CD4-positive, alpha-beta T cell treated with Interleukin-1 beta for 1 hour (primary cell): ENCODE data around the gene TMPRSS9.

Experiments
- DNase-seq, 2 donors: peaks; one replicate each; pipeline ENCODE4 v3.0.0-alpha.2; 2020 to 2022

TMPRSS9 gene

DNA sequence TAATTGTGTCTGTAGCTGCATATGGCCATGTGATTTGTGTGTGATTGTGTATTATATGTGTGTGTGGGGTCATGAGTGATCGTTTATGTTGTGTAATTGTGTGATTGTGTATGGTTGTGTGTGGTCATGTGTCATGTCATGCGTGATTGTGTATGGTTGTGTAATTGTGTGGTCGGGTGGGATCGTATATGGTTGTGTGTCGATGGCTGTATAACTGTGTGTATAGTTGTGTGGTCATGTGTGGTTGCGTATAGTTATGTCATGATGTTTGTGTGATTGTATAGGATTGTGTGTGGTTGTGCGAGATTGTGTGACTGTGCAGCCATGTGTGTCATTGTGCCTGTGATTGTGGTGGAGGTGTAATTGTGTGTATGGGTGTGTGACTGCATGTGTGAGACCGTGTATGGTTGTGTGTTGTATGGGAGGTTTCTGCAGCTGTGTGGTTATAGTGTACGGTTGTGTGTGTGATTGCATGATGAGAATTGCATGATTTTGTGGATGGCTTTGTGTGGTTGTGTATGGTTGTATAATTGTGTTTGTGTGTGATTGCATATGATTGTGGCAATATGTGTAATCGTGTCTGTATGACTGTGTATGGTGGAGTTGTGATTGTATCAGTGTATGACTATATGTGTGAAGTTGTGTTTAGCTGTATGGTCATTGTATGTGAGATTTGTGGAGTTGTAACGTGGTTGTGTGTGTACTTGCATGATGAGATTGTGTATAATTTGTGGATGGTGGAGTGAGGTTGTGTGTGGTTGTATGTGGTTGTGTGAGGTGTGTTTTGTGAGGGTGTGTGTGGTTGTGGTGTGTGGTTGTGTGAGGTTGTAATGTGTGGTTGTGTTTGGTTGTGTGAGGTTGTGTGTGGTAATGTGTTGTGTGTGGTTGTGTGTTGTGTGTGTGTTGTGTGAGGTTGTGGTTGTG, 2.2 kb downstream of the TMPRSS9 start:
- no peak for DNase-seq

DNA sequence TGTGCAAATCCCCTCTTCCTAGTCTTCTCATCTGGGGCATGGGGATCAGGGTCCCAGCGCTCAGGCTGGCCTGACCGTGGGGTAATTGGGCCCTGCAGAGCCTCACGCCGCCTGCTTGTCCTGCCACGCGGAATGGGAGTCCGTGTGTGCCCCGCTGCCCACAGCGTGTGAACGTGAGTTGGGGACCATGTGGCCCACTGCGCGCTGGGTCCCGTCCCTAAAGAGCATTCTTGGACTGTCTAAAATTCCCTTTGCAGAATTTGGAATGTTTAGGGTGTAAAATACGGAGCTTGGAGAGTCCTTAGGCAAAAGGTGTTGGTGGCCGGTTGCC, 2.9 kb downstream of the TMPRSS9 start:
- no peak for DNase-seq

DNA sequence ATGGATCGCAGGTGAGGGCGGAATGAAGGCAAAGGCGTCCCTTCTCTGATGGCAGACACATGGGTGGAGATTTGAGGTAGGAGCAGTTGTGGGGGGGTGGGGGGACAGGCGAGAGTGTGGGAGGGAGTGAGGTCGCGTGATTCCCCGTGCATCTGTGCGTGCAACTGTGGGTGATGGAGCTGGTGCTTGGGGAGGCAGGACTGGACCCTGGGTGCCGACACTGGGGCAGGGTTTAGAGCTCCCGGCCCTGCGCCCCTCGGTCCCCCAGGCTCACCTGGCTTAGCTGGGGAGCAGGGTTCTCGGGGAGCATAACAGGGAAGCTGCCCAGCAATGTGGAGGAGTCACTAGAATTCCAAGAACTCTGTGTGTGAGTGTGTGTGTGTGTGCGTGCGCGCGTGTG, 3.4 kb downstream of the TMPRSS9 start:
- no peak for DNase-seq

DNA sequence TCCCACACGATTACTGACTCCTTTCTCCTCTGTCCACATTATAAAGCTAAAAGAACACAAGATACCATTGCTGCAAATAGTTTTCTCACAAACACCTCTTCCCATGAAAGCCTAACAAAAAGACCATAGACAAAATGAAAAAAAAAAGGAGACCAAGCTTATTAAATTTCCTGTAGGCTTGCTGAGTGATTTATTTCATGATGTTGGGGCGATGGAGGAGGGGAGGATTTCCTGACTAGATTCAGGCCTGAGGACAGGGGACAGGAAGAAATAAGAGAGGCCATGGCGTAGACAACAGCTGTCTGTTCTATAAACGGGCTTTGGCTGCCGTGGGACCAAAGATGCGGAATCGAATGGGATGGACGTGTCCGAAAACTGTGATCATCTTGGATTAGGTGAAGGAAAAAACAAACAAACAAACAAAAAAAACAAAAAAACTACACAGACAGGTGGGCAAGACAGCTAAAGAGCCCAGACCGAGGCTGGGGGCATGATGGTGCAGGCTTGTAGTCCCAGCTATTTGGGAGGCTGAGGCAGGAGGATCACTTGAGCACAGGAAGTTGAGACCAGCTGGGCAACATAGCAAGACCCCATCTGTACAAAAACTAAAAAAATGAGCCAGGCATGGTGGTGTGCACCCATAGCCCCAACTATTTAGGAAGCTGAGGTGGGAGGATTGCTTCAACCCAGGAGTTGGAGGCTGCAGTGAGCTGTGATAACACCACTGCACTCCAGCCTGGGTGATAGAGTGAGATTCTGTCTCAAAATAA, 5.3 kb downstream of the TMPRSS9 start:
- no peak for DNase-seq

- DNase-seq = no peak
These were observed 11.6 kb downstream of the TMPRSS9 start for GRCh38 chr19:2371656-2372055.

GRCh38 chr19:2372076-2372612, 12.1 kb downstream of the TMPRSS9 start:
- DNase-seq = no peak

DNA sequence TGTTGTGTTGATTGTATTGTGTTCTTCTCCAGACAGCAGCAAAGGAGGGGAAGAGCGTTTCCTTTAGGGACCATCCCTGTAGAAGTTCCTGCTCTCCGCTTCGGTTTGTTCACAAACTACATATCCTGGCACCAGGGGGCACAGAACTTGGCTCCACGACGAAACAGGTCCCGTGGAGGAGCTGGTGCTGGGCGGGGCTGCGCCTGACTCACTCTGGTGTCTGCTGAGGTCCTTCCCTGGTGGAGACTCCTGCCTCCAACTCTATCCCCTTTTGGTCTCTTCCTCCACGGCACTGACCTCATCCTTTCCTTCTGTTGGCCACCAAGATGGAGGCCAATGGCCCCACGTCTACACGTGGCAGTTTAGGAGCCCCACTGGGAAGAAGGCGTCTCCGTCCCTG, 14.7 kb downstream of the TMPRSS9 start:
- DNase-seq = no peak

DNA sequence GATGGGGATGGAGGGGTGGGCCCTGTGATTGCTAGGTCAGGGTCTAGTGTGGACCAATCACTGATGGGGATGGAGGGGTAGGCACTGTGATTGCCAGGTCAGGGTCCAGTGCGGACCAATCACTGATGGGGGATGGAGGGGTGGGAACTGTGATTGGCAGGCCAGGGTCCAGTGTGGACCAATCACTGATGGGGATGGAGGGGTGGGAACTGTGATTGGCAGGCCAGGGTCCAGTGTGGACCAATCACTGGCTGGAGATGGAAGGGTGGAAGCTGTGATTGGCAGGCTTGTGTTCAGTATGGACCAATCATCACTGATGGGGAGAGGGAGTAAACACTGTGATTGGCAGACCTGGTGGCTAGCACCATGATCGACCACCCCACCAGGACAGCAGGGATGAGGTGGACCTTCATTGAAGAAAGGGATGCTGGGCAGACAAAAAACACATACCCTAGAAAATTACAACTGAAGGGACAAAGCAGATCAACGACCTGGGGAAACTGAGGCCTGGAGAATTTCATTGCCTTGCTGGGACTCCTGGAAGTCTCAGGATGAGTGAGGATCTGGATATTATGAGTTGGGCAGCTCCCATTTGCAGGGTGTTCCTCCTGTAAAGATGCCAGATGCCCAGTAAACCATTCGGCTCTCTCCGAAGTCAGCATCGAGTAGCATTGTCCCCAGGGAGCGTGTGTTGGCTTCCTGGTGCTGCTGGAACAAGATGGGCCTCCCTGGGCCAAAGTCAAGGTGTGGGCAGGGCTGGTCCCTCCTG, 15.5 kb downstream of the TMPRSS9 start:
- DNase-seq = no peak

GRCh38 chr19:2376784-2377519, 16.9 kb downstream of the TMPRSS9 start:
- DNase-seq = no peak

DNA sequence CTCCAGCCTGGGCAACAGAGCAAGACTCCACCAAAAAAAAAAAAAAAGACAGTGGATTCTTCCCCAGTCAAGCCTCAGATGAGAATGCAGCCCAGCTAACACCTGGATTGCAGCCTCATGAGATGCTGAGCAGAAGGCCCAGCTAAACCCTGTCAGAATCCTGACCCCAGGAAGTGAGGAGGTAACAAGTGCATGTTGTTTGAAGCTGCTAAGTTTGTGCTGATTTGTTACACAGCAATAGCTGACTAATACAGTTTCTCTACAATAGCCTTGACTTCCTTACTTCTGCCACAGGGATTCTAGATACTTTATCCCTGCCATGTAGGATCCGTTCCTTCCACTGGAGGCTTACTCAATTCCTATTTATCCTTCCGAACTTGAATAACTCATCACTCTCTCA, 20.5 kb downstream of the TMPRSS9 start:
- no peak for DNase-seq

DNA sequence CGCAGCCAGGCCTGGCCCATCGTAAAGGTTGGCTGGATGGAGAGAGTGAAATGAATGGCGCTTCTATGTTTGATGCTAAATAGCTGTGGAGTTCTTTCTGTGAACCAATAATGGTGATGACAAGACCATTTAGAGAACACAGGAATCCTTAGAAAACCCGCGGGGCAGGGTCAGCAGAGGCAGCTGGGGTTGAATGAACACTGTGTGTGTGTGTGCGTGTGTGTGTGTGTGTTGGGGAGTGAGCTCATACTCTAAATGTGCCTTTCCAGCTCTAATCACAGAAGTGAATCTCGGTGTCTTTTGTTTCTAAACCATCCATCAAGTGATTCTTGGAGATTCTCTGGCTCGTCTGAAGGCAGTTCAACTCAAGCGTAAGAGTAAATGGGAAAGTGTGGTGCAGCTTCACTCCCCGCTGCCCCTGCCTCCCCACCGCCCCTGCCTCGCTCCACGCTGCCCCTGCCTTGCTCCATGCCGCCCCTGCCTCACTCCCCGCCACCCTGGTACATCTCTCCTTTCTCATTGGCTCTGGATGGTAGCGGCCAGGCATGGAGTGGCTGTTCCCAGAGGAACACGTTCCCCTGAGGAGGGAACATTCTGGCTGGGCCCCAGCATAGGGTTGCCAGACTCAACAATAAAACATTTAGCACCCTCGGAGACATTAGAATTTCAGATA, 21.2 kb downstream of the TMPRSS9 start:
- no peak for DNase-seq

GRCh38 chr19:2382530-2383222, 22.6 kb downstream of the TMPRSS9 start:
- DNase-seq = no peak

GRCh38 chr19:2385053-2385721, 25.1 kb downstream of the TMPRSS9 start:
- DNase-seq = peak in 1 of 2 donors; percentile 2

GRCh38 chr19:2387367-2388288, 27.6 kb downstream of the TMPRSS9 start:
- no peak for DNase-seq

DNA sequence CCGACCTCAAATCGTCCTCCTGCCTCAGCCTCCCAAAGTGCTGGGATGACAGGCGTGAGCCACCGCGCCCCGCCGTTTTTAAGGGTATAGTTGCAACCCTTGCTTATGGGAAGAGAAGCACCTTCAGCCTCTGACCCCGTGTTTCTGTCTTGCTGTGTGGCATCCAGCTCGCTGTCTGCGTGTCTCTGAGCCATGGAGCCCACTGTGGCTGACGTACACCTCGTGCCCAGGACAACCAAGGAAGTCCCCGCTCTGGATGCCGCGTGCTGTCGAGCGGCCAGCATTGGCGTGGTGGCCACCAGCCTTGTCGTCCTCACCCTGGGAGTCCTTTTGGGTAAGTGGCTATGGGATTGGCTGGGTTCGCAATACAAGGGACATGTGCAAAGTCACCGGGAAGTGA, 29.5 kb downstream of the TMPRSS9 start:
- DNase-seq = no peak

GRCh38 chr19:2391118-2391725, 31.2 kb downstream of the TMPRSS9 start:
- DNase-seq = peak; percentile 61 to 68

- DNase-seq = no peak
These were observed 32.3 kb downstream of the TMPRSS9 start for GRCh38 chr19:2392366-2392765.

DNA sequence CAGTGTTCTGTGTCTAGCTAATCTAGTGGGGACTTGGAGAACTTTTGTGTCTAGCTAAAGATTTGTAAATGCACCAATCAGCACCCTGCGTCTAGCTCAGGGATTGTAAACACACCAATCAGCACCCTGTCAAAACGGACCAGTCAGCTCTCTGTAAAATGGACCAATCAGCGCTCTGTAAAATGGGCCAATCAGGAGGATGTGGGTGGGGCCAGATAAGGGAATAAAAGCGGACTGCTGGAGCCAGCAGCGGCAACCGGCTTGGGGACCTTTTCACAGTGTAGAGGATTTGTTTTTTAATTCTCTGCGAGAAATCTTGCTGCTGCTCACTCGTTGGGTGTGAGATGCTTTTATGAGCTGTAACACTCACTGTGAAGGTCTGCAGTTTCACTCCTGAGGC, 32.8 kb downstream of the TMPRSS9 start:
- DNase-seq = peak in 1 of 2 donors; percentile 13

DNA sequence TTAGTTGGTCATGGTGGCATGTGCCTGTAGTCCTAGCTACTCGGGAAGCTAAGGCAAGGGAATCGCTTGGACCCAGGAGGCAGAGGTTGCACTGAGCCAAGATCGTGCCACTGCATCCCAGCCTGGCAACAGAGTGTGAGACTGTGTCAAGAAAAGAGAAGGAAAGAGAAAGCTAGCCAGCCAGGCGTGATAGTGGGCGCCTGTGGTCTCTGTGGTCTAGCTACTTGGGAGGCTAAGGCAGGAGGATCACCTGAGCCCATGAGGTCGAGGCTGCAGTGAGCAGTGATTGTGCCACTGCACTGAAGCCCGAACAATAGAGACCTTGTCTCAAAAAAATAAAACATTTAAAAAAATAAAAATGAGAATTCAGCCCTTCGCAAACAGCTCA, 34.0 kb downstream of the TMPRSS9 start:
- DNase-seq = peak in 1 of 2 donors; percentile 11
